Effector memory CD4-positive, alpha-beta T cell (primary cell): ENCODE data around the gene PRR12.

Experiments used
- DNase-seq, 3 donors: peaks; one replicate each; pipeline ENCODE4 v3.0.0-alpha.2; 2020
- H3K27ac ChIP-seq: 2 replicates; pipeline ENCODE4 v1.7.0; 2013; ENCODE audit warnings: mild to moderate bottlenecking, low read length, moderate library complexity; ENCODE audit not compliant: insufficient read depth, poor library complexity, severe bottlenecking
- H3K27me3 ChIP-seq: replicated peaks from 2 replicates; pipeline ENCODE4 v1.7.0; 2013; ENCODE audit warnings: mild to moderate bottlenecking, low read length; ENCODE audit not compliant: insufficient read depth, control insufficient read depth, poor library complexity, severe bottlenecking
- H3K36me3 ChIP-seq: 2 replicates; pipeline ENCODE4 v1.7.0; 2013; ENCODE audit warnings: mild to moderate bottlenecking, low read length, moderate library complexity; ENCODE audit not compliant: control insufficient read depth, insufficient read depth
- H3K4me1 ChIP-seq: 2 replicates; pipeline ENCODE4 v1.7.0; 2013; ENCODE audit warnings: low read length, mild to moderate bottlenecking; ENCODE audit not compliant: control insufficient read depth, insufficient read depth, poor library complexity, severe bottlenecking
- H3K4me3 ChIP-seq: 2 replicates; pipeline ENCODE4 v1.7.0; 2013; ENCODE audit warnings: low read length, low read depth, mild to moderate bottlenecking; ENCODE audit not compliant: insufficient read depth, poor library complexity, severe bottlenecking
- H3K9me3 ChIP-seq: 2 replicates; pipeline ENCODE4 v1.7.0; 2013; ENCODE audit warnings: mild to moderate bottlenecking, low read length, moderate library complexity; ENCODE audit not compliant: control insufficient read depth

Gene PRR12

GRCh38 chr19:49665351-49666119 lies 74.6 kb downstream of the PRR12 start, which contains the start of the genes BCL2L12 and IRF3:
TSS of gene BCL2L12 (plus strand) at chr19:49665933. CDS start at chr19:49666693, 760 bp downstream.
TSS of gene IRF3 (minus strand) at chr19:49665857. CDS start at chr19:49664838, 1,019 bp downstream.
- Histone ChIP-seq H3K4me3 (peak within 1 kb of the TSS; percentile 97), H3K27ac (peak within 1 kb of the TSS; percentile 85), H3K9me3 (no peaks in the 10 kb centered on the region), H3K36me3 (peaks cover 25% of the 10 kb centered on the region), H3K4me1 (peaks cover 27% of the 10 kb centered on the region), H3K27me3 (no peaks in the 10 kb centered on the region)
- DNase-seq: peak; percentile 97 to 99 (median 98)

GRCh38 chr19:49666120-49666444 lies 75.1 kb downstream of the PRR12 start:
- Histone ChIP-seq H3K36me3 (peaks cover 22% of the 10 kb centered on the region), H3K27ac (peak overlapping the region; percentile 85), H3K4me3 (peak overlapping the region; percentile 97), H3K4me1 (peaks cover 27% of the 10 kb centered on the region), H3K9me3 (no peaks in the 10 kb centered on the region), H3K27me3 (no peaks in the 10 kb centered on the region)
- no peak for DNase-seq

GRCh38 chr19:49667473-49667872 lies 76.5 kb downstream of the PRR12 start:
- peaks cover 30% of the 10 kb centered on the region for H3K4me1 ChIP-seq
- peaks cover 8% of the 10 kb centered on the region for H3K36me3 ChIP-seq
- H3K9me3 ChIP-seq: no peaks in the 10 kb centered on the region
- no peaks in the 10 kb centered on the region for H3K27me3 ChIP-seq
- H3K27ac ChIP-seq: no peak overlapping the region
- no peak for DNase-seq
- H3K4me3 ChIP-seq: no peak overlapping the region

- Histone ChIP-seq H3K4me3 (no peak overlapping the region), H3K36me3 (no peaks in the 10 kb centered on the region), H3K9me3 (no peaks in the 10 kb centered on the region), H3K27ac (no peak overlapping the region), H3K4me1 (peaks cover 18% of the 10 kb centered on the region), H3K27me3 (no peaks in the 10 kb centered on the region)
- no peak for DNase-seq
Measured at GRCh38 chr19:49669516-49669915, 78.5 kb downstream of the PRR12 start.

GRCh38 chr19:49672131-49672919 lies 81.3 kb downstream of the PRR12 start:
- Histone ChIP-seq H3K4me3 (no peak overlapping the region), H3K36me3 (no peaks in the 10 kb centered on the region), H3K27ac (no peak overlapping the region), H3K4me1 (peaks cover 6% of the 10 kb centered on the region), H3K27me3 (no peaks in the 10 kb centered on the region), H3K9me3 (no peaks in the 10 kb centered on the region)
- DNase-seq: peak; percentile 45 to 64 (median 50)
